GM19193 (cell line): ENCODE data around the gene SUGP1.

Experiments used
- POLR2A ChIP-seq: IDR thresholded peaks from 4 replicates; pipeline ENCODE4 v1.6.1; 2011; ENCODE audit not compliant: insufficient read depth, insufficient read length; ENCODE audit errors: extremely low read depth

Gene SUGP1

DNA sequence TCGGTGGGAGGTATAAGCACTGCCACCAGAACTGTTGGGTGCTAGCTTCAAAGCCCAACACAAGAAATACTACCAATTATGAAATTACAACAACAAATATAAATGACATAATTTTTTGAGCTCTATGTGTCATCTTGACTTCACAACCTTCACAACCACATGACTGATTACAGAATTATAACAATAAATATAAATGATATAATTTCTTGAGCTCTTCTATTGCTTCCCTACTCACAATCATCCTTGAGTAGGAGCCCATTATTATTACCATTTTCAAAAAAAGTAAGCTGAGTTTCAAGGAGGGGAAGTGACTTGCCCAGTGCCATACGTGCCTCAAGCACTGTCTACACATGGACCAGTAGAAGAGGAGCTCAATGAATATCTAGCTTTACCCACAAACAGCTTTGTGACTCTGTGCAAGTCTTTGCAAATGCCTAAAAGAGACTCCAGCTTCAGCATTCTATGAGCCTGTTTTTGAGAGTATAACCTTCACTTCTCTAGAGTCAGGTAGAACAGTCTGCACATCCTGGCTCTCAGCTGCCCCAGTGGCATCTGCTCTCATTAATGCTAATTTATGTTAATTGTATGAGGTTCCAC is 86.0 kb downstream of the SUGP1 start:
- no peak for TF ChIP-seq POLR2A

DNA sequence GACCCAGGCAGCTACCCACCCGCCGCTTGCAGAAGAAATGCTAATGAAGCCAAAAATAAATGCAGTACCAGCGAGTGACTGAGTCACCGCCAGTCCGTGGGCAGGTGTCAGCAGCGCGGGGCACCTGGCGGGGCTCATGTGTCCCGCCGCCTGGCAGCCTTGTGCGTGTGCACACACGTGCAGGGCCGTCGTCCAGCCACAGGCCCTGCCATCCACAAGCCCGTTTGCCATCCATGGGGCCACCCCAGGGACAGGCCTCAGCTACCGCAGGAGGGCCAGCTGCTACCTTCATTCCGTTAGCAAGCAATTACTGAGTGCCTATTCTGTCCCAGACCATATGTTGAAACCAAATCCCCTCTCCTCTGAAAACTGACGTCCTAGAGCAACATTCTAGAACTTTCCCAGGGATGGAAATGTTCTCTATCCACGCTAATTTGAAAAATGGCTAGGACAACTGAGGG is 88.0 kb downstream of the SUGP1 start:
- TF ChIP-seq POLR2A: no peak

DNA sequence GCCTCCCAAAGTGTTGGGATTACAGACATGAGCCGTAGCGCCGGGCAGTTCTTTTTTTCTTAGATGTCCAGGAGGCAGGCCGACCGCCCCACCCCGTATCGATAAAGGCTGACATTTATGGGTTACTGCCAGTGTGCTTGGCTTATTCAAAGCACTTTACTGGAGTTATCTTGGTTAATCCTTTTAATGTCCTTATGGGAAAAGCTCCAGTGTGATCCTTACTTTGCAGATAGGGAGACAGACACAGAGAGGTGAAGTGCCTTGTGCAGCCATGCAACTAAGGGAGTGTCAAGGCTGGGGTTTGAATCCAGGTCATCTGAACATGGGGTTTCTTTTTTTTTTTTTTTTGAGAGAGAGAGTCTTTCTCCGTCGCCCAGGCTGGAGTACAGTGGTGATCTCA is 89.3 kb downstream of the SUGP1 start:
- TF ChIP-seq POLR2A: no peak

DNA sequence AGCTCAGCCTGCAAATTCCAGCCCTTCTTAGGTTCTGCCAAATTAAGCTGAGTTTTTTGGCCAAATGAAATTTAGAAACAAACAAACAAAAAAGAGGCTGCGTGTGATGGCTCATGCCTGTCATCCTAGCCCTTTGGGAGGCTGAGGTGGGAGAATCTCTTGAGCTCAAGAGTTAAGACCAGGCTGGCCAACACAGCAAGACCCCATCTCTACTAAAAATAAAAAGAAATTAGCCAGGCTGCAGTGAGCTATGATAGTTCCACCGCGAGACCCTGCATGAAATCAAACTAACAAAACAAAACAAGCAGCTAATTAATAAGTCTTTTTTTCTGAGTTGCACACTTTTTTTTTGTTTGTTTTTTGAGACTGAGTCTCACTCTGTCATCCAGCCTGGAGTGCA is 90.6 kb downstream of the SUGP1 start:
- no peak for TF ChIP-seq POLR2A

DNA sequence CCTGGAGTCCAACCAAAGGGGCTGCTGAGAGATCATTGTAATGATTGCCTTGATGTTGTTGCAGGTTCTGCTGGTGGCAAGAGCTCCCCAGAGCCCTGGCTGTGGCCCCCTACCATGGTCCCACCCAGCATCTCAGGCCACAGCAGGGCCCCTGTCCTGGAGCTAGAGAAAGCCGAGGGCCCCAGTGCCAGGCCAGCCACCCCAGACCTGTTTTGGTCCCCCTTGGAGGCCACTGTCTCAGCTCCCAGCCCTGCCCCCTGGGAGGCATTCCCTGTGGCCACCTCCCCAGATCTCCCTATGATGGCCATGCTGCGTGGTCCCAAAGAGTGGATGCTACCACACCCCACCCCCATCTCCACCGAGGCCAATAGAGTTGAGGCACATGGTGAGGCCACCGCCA is 93.1 kb downstream of the SUGP1 start:
- TF ChIP-seq POLR2A: no peak

DNA sequence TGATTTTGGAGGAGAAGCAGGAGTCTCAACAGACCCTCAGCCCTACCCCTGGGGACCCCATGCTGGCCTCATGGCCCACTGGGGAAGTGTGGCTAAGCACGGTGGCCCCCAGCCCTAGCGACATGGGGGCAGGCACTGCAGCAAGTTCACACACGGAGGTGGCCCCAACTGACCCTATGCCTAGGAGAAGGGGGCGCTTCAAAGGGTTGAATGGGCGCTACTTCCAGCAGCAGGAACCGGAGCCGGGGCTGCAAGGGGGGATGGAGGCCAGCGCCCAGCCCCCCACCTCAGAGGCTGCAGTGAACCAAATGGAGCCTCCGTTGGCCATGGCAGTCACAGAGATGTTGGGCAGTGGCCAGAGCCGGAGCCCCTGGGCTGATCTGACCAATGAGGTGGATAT is 93.6 kb downstream of the SUGP1 start:
- TF ChIP-seq POLR2A: no peak

DNA sequence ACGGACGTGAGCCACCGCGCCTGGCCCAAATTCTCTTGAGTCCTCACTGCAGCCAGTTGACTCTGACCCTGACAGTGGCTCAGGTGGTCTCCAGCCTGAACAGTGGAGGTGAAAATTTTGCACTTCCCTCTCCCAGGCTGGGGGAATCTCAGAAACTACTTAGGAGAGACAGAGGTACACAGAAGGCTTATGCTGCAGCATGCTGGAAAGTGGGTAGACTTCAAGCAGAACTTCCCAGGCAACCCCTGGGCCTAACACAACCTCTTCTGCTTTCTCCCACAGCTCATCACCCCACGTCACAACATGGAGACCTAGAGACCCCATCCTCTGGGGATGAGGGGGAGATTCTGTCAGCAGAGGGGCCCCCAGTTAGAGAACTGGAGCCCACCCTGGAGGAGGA is 94.1 kb downstream of the SUGP1 start:
- no peak for TF ChIP-seq POLR2A
